GM12878 (cell line): ENCODE measurements around the gene OR2G3. TPM values are rescaled to one million over a fixed set of nuclear protein-coding genes. Genes with fewer than 3 reads are reported as not detected.

Experiments
- ATAC-seq: fragments of 200-7000 bp; cut with Tn5 transposase; 3 replicates; pipeline ENCODE4 v1.9.1; 2020; ENCODE audit warnings: mild to moderate bottlenecking, moderate library complexity
- Bru-seq: library from RNA; stranded (reverse); fragments of 400-500 nt; gene quantifications from one replicate; lab custom pipeline; 2021; lab: Mats Ljungman, UMichigan
- BruChase-seq, 2 experiments: library from RNA; stranded (reverse); fragments of 400-500 nt; gene quantifications; one replicate each; lab custom pipeline; 2021; lab: Mats Ljungman, UMichigan
- BruUV-seq: library from RNA; stranded (reverse); fragments of 400-500 nt; replicated peaks from 2 replicates; lab custom pipeline; 2021; lab: Mats Ljungman, UMichigan
- CTCF ChIA-PET: fragments of 300-600 bp; sonication (Branson Sonifier 250); formaldehyde crosslinking; extraction: SDS; loops from one replicate; lab custom pipeline; 2021; ENCODE audit warnings: inconsistent platforms; lab: Yijun Ruan, JAX
- POLR2A ChIA-PET: fragments of 350-600 bp; formaldehyde crosslinking; extraction: SDS; loops from one replicate; lab custom pipeline; 2021; ENCODE audit warnings: inconsistent platforms; lab: Charles Lee
- RAD21 ChIA-PET: fragments of 300-600 bp; sonication (Branson Sonifier 250); formaldehyde crosslinking; loops from one replicate; lab custom pipeline; 2023; ENCODE audit warnings: antibody characterized with exemption; ENCODE audit not compliant: unreplicated experiment; lab: Charles Lee
- SMC1A ChIA-PET: fragments of 300-600 bp; sonication (Branson Sonifier 250); formaldehyde crosslinking; loops from one replicate; lab custom pipeline; 2023; ENCODE audit not compliant: unreplicated experiment, uncharacterized antibody; lab: Charles Lee
- DNase-seq: peaks from one replicate; pipeline ENCODE4 v3.0.0-alpha.2; 2011; ENCODE audit warnings: low read depth, low spot score
- FAIRE-seq: peaks from 3 replicates; lab custom pipeline; 2011; peaks lifted over from hg19 to GRCh38; lab: Jason Lieb, UNC
- H2AFZ ChIP-seq: 2 replicates; pipeline ENCODE4 v1.6.0; 2011; ENCODE audit warnings: low read depth, low read length, control low read depth; ENCODE audit not compliant: control insufficient read depth
- H3K27ac ChIP-seq: 2 replicates; pipeline ENCODE4 v1.5.1; 2011; ENCODE audit warnings: control low read depth; ENCODE audit not compliant: control insufficient read depth, insufficient read depth
- H3K27me3 ChIP-seq, 2 experiments: replicated peaks in 1 of 2; 2 replicates each; pipeline versions ENCODE4 v1.6.0 to v1.6.1; 2011; ENCODE audit warnings: low read length in 1 of 2; ENCODE audit not compliant: control insufficient read depth in 2 of 2, insufficient read depth in 2 of 2
- H3K36me3 ChIP-seq, 2 experiments: 2 replicates each; pipeline ENCODE4 v1.5.1; 2011; ENCODE audit warnings: low read length in 1 of 2; ENCODE audit not compliant: control insufficient read depth in 2 of 2, insufficient read depth in 2 of 2
- H3K4me1 ChIP-seq: 2 replicates; pipeline ENCODE4 v1.6.1; 2011; ENCODE audit warnings: mild to moderate bottlenecking, low read length, moderate library complexity, mixed read lengths; ENCODE audit not compliant: control insufficient read depth, insufficient read depth
- H3K4me2 ChIP-seq: 2 replicates; pipeline ENCODE4 v1.6.0; 2011; ENCODE audit warnings: control low read depth; ENCODE audit not compliant: control insufficient read depth, insufficient read depth
- H3K4me3 ChIP-seq: fragments of 200-600 bp; sonication (generic); 2 replicates; pipeline ENCODE4 v1.5.1; 2016
- H3K79me2 ChIP-seq: 2 replicates; pipeline ENCODE4 v1.6.0; 2011; ENCODE audit warnings: low read length; ENCODE audit not compliant: control insufficient read depth, insufficient read depth
- H3K9ac ChIP-seq: 2 replicates; pipeline ENCODE4 v1.8.0; 2011; ENCODE audit warnings: low read length, control low read depth, mixed read lengths; ENCODE audit not compliant: control insufficient read depth, insufficient read depth
- H3K9me3 ChIP-seq: replicated peaks from 3 replicates; pipeline ENCODE4 v1.5.1; 2011; ENCODE audit warnings: mild to moderate bottlenecking, low read length; ENCODE audit not compliant: control insufficient read depth, insufficient read depth
- H4K20me1 ChIP-seq: 2 replicates; pipeline ENCODE4 v1.6.0; 2011; ENCODE audit not compliant: control insufficient read depth, insufficient read depth
- BMI1 ChIP-seq: fragments of 450-650 bp; IDR thresholded peaks from 2 replicates; pipeline ENCODE4 v1.6.1; 2016; ENCODE audit warnings: mild to moderate bottlenecking, moderate library complexity, borderline replicate concordance
- CBFB ChIP-seq: IDR thresholded peaks from 2 replicates; pipeline ENCODE4 v1.6.1; 2016; ENCODE audit warnings: antibody characterized with exemption, low read depth
- CBX5 ChIP-seq: sonication (generic); IDR thresholded peaks from 2 replicates; pipeline ENCODE4 v1.6.1; 2016; ENCODE audit warnings: low read depth, moderate library complexity, mild to moderate bottlenecking, inconsistent platforms
- MEF2A ChIP-seq: IDR thresholded peaks from 2 replicates; pipeline ENCODE4 v1.6.1; 2011; ENCODE audit warnings: low read depth, mild to moderate bottlenecking, low read length, moderate library complexity; ENCODE audit not compliant: insufficient read depth
- NR2F1 ChIP-seq: fragments of 450-650 bp; conservative IDR thresholded peaks from 2 replicates; pipeline ENCODE4 v1.6.1; 2017; ENCODE audit warnings: mild to moderate bottlenecking
- SMAD1 ChIP-seq: fragments of 450-650 bp; IDR thresholded peaks from 2 replicates; pipeline ENCODE4 v1.6.1; 2018; ENCODE audit warnings: mild to moderate bottlenecking, low read depth; ENCODE audit not compliant: partially characterized antibody
- STAT1 ChIP-seq: fragments of 450-650 bp; conservative IDR thresholded peaks from 2 replicates; pipeline ENCODE4 v1.6.1; 2014; ENCODE audit warnings: antibody characterized with exemption, mild to moderate bottlenecking
- STAT3 ChIP-seq: IDR thresholded peaks from 2 replicates; pipeline ENCODE4 v1.6.1; 2011; ENCODE audit warnings: low read depth, low read length, improper control_type of control experiment
- WGBS: methylation state at CpG from one replicate; pipeline ENCODE4 v1.1.6; 2016; ENCODE audit warnings: low lambda C conversion rate; ENCODE audit not compliant: insufficient replicate concordance, insufficient coverage; ENCODE audit errors: missing lambda C conversion rate; 5-methylcytosine and 5-hydroxymethylcytosine counted together
- in situ Hi-C: fragments of 300-500 bp; cut with MboI; formaldehyde crosslinking; loops from 9 replicates; pipeline ENCODE4 v1.14.3; 2018; ENCODE audit warnings: mixed read lengths
- intact Hi-C: fragments of 100-400 bp; cut with micrococcal nuclease; formaldehyde crosslinking; loops from one replicate; pipeline ENCODE4 v1.14.2; 2022; ENCODE audit not compliant: unreplicated experiment
- long read RNA-seq, 2 experiments: library from polyadenylated mRNA; unstranded; transcript quantifications; one replicate each; pipeline ENCODE4 v2.0.0, GENCODE V29; 2019 to 2020
- polyA minus RNA-seq, 3 experiments: library from RNA; depleted of rRNA, polyadenylated mRNA; stranded (reverse); fragments of >200 nt; gene quantifications; 2 replicates each; pipeline ENCODE4 v1.2.3, GENCODE V29; 2011
- polyA plus RNA-seq, 11 experiments: library from polyadenylated mRNA; depleted of rRNA in 4 of 11; unstranded in 6 of 11; stranded (reverse) in 5 of 11; fragments of >200 nt; fragmentation: Nextera tagmentation in 4 of 11; fragmentation: Illumina TruSeq in 1 of 11; extraction: Ambion mirVana in 4 of 11; extraction: Trizol in 1 of 11; gene quantifications; 1 replicate in 1 of 11; 2 replicates in 10 of 11; pipeline versions ENCODE4 v1.2.1 to v1.2.3, GENCODE V29; 2011 to 2016; ENCODE audit warnings: inconsistent platforms in 2 of 11, missing spikeins in 2 of 11, low read depth in 1 of 11
- total RNA-seq, 4 experiments: library from RNA; depleted of rRNA in 3 of 4; stranded (reverse); fragments of >200 nt in 3 of 4; fragmentation: Illumina TruSeq in 1 of 4; extraction: Trizol in 1 of 4; gene quantifications; 2 replicates each; pipeline versions ENCODE4 v1.2.1 to v1.2.3, GENCODE V29; 2013 to 2021
- TF ChIP-seq, protein P1 (sequence below): fragments of 450-650 bp; formaldehyde crosslinking; IDR thresholded peaks from 2 replicates; pipeline ENCODE4 v1.5.0; 2022; ENCODE audit warnings: mild to moderate bottlenecking, missing genetic modification characterization

OR2G3 gene
- total RNA-seq (2013; cell fraction: nucleolus; rRNA removed): not detected in 2 replicates
- total RNA-seq (2014; rRNA removed): not detected in 2 replicates
- not detected in 2 replicates for total RNA-seq (2014; rRNA removed; fragmentation: Illumina TruSeq; extraction: Trizol)
- total RNA-seq (2021): not detected in 2 replicates
- polyA plus RNA-seq (2011; ENCODE audit: low read depth): not detected
- not detected in 2 replicates for polyA plus RNA-seq (2011; rRNA removed)
- polyA plus RNA-seq (2011; cell fraction: cytosol; rRNA removed): not detected in 2 replicates
- not detected in 2 replicates for polyA plus RNA-seq (2011; cell fraction: nucleus; rRNA removed)
- not detected in 2 replicates for polyA plus RNA-seq (2012)
- not detected in 2 replicates for polyA plus RNA-seq (2014; fragmentation: Illumina TruSeq; extraction: Trizol)
- polyA plus RNA-seq (2014; fragmentation: Nextera tagmentation; extraction: Ambion mirVana): not detected
- not detected in 2 replicates for polyA plus RNA-seq (2014; rRNA removed)
- polyA plus RNA-seq (2016; fragmentation: Nextera tagmentation; extraction: Ambion mirVana): not detected
- not detected in 2 replicates for polyA minus RNA-seq (2011; rRNA and poly(A)+ RNA removed)
- not detected in 2 replicates for polyA minus RNA-seq (2011; cell fraction: cytosol; rRNA and poly(A)+ RNA removed)
- polyA minus RNA-seq (2011; cell fraction: nucleus; rRNA and poly(A)+ RNA removed): not detected in 2 replicates
- not detected for Bru-seq, nascent RNA
- BruChase-seq, experiment 1, labeled RNA remaining after a 6-hour chase: not detected
- not detected for BruChase-seq, experiment 2, labeled RNA remaining after a 2-hour chase
- long read RNA-seq, experiment 1: 0 reads
- long read RNA-seq, experiment 2: 0 reads

DNA sequence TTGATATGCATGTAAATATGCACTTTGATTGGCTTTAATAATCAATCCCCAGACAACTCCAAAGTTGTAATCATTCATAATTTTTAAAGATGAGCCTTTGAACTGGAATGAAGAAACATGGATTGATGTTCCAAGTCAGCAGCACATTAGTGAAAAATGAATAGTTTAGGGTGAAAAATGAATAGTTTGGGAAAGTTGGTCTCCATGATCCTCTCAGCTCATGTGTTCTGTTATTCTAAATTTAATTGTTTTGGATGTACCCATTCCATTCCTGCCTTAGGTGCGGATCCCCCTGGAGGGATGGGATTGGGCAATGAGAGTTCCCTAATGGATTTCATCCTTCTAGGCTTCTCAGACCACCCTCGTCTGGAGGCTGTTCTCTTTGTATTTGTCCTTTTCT lies at the start of gene OR2G3:
Gene OR2G3, plus strand, starts transcription at position 301 of the 400 bp plus-strand sequence. Its CDS starts 0 bp downstream, at position 301.
- H3K4me2 ChIP-seq: no peak within 1 kb of the TSS
- no peaks in the 10 kb centered on the region for H3K9me3 ChIP-seq
- ChIA-PET POLR2A (no interaction called here), CTCF (no interaction called here)
- no peak for FAIRE-seq
- in situ Hi-C loops: no loop called here
- H3K27ac ChIP-seq: no peak within 1 kb of the TSS
- WGBS: 0% methylated on average over 2 of the region's 2 CpGs
- no peaks in the 10 kb centered on the region for H3K79me2 ChIP-seq
- TF ChIP-seq STAT1 (no peak), STAT3 (no peak)
- TF ChIP-seq, all 136 proteins: peak for 0
- Histone ChIP-seq H3K4me3 (no peak within 1 kb of the TSS), H3K27me3 (no peaks in the 10 kb centered on the region), H3K9ac (no peak within 1 kb of the TSS), H4K20me1 (no peaks in the 10 kb centered on the region), H2AFZ (no peak within 1 kb of the TSS), H3K36me3 (no peaks in the 10 kb centered on the region), H3K4me1 (no peaks in the 10 kb centered on the region)
- no peak for DNase-seq
- ChIA-PET SMC1A (no interaction called here), RAD21 (no interaction called here)
- BruUV-seq: no TSS peak
- intact Hi-C loops: no loop called here
- ATAC-seq: no peak

DNA sequence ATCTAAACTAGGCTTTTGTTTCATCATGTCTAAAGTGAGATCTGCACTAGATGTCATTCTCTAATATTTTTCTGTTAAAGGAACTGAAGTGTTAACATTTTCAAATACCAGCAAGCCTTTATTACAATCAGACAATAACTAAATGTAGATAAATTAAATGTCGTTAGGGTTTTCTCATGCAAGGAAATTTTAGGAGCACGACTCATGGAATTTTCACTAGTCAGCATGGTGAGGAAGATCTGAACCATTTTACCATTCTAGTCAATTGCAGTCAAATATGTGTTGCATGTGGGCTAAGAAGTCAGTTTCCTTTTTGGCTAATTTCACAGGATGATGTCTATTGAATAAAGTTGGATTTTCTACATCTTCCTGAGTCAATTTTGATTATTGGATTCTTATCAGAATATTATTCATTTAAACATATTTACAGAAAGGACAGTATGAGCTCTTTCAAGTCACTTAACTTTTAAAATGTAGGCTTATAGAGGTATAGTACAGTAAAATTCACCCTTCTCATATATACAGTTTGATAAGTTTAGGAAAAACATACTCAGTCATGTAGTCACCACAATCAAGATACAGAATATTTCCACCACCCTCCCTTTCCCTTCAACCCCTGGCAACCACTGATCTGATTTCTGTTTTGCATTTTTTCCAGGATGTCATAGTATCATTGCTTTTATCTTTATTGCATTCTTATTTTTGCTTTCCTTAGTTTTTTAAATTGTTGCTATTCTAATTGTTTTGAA lies 47.3 kb upstream of the OR2G3 start:
- CTCF ChIA-PET: interaction anchor here (0.6 to 1.2 kb wide), 2 partner anchors 127 to 168 kb away, joined by 3 read pairs; no protein-coding TSS in a partner anchor
- whole genome bisulfite sequencing: 0% methylated on average over 2 of the region's 2 CpGs
- DNase-seq (no peak), ATAC-seq (no peak), FAIRE-seq (no peak)
- H3K9ac ChIP-seq: no peak overlapping the region
- SMC1A ChIA-PET: interaction anchor here (0.8 kb wide), 1 partner anchor 18 kb away, joined by 3 read pairs; no protein-coding TSS in a partner anchor
- H3K27me3 ChIP-seq: no peaks in the 10 kb centered on the region
- H3K4me3 ChIP-seq: no peak overlapping the region
- no peaks in the 10 kb centered on the region for H3K79me2 ChIP-seq
- no TSS peak for BruUV-seq
- H3K9me3 ChIP-seq: no peaks in the 10 kb centered on the region
- no peaks in the 10 kb centered on the region for H4K20me1 ChIP-seq
- no peak overlapping the region for H3K27ac ChIP-seq
- RAD21 ChIA-PET: no interaction called here
- in situ Hi-C loops: no loop called here
- no peak overlapping the region for H2AFZ ChIP-seq
- no peaks in the 10 kb centered on the region for H3K36me3 ChIP-seq
- H3K4me1 ChIP-seq: no peaks in the 10 kb centered on the region
- POLR2A ChIA-PET: interaction anchor here (0.6 to 1.1 kb wide), 2 partner anchors 16 to 168 kb away, joined by 3 to 4 read pairs; no protein-coding TSS in a partner anchor
- intact Hi-C loops: no loop called here
- no peak overlapping the region for H3K4me2 ChIP-seq
- TF ChIP-seq CBFB (no peak), SMAD1 (no peak), NR2F1 (no peak), MEF2A (no peak), CBX5 (no peak), BMI1 (no peak)
- TF ChIP-seq, protein P1, sequence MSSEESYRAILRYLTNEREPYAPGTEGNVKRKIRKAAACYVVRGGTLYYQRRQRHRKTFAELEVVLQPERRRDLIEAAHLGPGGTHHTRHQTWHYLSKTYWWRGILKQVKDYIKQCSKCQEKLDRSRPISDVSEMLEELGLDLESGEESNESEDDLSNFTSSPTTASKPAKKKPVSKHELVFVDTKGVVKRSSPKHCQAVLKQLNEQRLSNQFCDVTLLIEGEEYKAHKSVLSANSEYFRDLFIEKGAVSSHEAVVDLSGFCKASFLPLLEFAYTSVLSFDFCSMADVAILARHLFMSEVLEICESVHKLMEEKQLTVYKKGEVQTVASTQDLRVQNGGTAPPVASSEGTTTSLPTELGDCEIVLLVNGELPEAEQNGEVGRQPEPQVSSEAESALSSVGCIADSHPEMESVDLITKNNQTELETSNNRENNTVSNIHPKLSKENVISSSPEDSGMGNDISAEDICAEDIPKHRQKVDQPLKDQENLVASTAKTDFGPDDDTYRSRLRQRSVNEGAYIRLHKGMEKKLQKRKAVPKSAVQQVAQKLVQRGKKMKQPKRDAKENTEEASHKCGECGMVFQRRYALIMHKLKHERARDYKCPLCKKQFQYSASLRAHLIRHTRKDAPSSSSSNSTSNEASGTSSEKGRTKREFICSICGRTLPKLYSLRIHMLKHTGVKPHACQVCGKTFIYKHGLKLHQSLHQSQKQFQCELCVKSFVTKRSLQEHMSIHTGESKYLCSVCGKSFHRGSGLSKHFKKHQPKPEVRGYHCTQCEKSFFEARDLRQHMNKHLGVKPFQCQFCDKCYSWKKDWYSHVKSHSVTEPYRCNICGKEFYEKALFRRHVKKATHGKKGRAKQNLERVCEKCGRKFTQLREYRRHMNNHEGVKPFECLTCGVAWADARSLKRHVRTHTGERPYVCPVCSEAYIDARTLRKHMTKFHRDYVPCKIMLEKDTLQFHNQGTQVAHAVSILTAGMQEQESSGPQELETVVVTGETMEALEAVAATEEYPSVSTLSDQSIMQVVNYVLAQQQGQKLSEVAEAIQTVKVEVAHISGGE (CRISPR knock-in tag): no peak
